ENCODE results near the gene AGAP1. TPM values are rescaled to one million over a fixed set of nuclear protein-coding genes. Genes with fewer than 3 reads are reported as not detected.

Gene AGAP1
- total and polyA plus RNA-seq, 9 donors = 5.7 to 32.2 (median 20.2) TPM

DNA sequence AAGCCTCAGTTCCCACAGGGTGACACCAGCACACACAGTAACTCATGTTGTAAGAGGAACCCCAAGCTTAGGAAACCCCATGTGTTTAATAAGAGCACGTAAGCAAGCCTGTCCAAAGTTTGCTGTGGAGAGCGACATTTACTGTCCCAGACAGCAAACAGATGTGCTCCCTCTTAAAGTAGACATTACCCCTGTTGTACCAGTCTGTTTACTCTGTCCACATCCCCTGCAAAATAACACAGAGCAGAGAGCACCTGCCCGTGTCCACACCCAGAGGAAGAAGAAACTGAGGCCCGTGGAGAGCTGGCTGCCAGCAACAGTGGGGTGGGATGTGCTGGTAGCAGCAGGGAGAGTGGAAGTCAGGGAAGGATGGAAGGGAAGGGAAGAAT is 430.8 kb downstream of the AGAP1 start:
- no peaks in the 10 kb centered on the region for H3K36me3 ChIP-seq
- intact Hi-C loops (cut with DNase I) = no loop called here
- WGBS, 3 donors = 92 to 97% (median 93%) methylated on average over 4 of the region's 4 CpGs
- no peak for DNase-seq
- H3K27ac ChIP-seq = no peak overlapping the region
- TF ChIP-seq POLR2A (IDR thresholded peaks at IDR 0.05) (no peak), EP300 (IDR thresholded peaks at IDR 0.05) (no peak)
- TF ChIP-seq, protein P1, sequence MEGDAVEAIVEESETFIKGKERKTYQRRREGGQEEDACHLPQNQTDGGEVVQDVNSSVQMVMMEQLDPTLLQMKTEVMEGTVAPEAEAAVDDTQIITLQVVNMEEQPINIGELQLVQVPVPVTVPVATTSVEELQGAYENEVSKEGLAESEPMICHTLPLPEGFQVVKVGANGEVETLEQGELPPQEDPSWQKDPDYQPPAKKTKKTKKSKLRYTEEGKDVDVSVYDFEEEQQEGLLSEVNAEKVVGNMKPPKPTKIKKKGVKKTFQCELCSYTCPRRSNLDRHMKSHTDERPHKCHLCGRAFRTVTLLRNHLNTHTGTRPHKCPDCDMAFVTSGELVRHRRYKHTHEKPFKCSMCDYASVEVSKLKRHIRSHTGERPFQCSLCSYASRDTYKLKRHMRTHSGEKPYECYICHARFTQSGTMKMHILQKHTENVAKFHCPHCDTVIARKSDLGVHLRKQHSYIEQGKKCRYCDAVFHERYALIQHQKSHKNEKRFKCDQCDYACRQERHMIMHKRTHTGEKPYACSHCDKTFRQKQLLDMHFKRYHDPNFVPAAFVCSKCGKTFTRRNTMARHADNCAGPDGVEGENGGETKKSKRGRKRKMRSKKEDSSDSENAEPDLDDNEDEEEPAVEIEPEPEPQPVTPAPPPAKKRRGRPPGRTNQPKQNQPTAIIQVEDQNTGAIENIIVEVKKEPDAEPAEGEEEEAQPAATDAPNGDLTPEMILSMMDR (IDR thresholded peaks at IDR 0.05) = no peak
- H3K9me3 ChIP-seq = no peaks in the 10 kb centered on the region
- no peaks in the 10 kb centered on the region for H3K27me3 ChIP-seq
- no peak overlapping the region for H3K4me3 ChIP-seq
- no peaks in the 10 kb centered on the region for H3K4me1 ChIP-seq (ENCODE audit: insufficient read depth)

DNA sequence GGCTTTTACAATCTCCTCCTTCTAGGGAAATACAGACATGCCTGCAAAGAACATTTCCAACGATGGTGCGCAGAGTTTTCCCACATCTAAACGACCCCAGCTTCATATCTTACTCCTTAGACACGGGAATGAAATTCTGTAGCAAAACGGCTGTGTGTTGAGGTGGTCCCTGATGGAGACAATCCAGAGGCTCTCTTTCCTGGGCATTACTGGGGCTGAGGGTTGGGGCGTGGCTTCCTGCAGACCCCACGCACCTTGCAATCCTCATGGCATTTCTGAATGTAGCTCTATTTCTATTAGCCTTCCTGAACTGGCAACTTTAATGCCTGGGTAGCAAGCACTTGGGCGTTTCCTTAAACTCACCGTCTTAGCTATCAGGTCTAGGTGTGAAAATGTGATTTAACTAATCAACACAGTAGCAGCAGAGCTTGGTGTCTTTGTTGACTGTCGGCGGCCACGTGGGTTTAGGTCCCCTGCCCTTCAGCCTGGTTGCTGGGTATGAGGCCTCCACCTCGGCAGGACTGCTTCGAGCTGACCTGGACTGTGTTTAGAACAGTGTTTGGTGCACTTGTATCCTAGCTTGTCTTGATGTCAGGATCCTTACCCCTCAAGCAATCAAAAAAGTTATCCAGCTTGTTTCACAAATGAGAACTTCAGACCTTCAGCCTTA is 431.5 kb downstream of the AGAP1 start:
- DNase-seq = no peak
- WGBS, 3 donors = 83 to 87% (median 84%) methylated on average over 14 of the region's 14 CpGs
- no peaks in the 10 kb centered on the region for H3K9me3 ChIP-seq
- H3K4me3 ChIP-seq = no peak overlapping the region
- H3K36me3 ChIP-seq = no peaks in the 10 kb centered on the region
- intact Hi-C loops (cut with DNase I) = no loop called here
- no peak overlapping the region for H3K27ac ChIP-seq
- TF ChIP-seq, protein P1 (IDR thresholded peaks at IDR 0.05) = no peak
- TF ChIP-seq POLR2A (IDR thresholded peaks at IDR 0.05) = no peak
- no peak for TF ChIP-seq EP300 (IDR thresholded peaks at IDR 0.05)
- H3K4me1 ChIP-seq (ENCODE audit: insufficient read depth) = no peaks in the 10 kb centered on the region
- no peaks in the 10 kb centered on the region for H3K27me3 ChIP-seq

DNA sequence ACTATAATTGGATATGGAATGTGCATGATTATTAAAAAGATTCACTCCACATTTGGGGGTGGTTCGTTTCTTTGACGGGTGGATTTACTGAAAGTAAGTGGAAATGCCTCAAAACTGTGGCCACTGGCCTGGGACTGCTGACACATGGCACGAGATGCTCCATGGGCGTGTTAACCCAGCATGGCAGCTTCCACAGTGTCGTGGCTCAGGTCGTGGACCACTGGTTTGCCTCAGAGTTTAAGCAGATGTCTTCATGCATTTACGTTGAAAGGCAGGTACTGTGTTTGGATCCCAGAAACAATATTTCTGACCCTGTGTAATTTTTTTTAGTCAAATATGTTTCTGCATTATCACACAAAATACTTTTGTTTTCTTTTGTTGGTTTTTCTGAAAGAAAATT is 432.4 kb downstream of the AGAP1 start:
- 87 to 88% (median 87%) methylated on average over 7 of the region's 7 CpGs for WGBS, 3 donors
- DNase-seq = no peak

DNA sequence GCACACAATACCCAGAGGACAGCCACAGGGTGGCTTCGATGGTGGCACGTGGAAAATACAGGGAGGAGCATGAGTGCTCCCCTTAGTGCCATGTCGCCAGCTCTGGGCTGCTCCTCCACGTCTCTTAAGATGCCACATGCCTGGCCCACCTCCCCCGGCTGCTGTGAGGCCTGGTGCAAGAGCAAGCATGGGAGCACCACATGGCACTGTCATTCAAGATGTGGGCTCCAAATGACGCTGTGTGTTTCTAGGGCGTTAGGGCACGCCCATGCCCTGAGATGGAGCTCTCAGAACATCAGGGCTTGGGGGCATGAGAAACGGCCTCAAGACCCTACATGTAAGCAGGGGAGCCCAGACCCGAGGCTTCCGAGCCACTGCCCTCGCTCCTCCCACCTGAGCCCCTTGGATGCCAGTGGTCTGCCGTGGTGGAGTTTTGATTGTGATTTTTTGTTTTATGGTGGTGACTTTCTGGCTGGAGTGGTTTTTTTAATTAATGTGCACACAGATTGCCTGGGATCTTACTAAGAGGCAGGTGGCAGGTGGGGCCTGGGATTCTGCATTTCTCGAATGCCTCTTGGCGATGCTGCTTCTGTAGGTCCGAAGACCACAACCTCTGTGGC is 435.0 kb downstream of the AGAP1 start:
- TF ChIP-seq POLR2A (IDR thresholded peaks at IDR 0.05) (no peak), EP300 (IDR thresholded peaks at IDR 0.05) (no peak)
- TF ChIP-seq, protein P1 (IDR thresholded peaks at IDR 0.05) = no peak
- intact Hi-C loops (cut with DNase I) = no loop called here
- H3K27me3 ChIP-seq = no peaks in the 10 kb centered on the region
- no peak overlapping the region for H3K27ac ChIP-seq
- H3K36me3 ChIP-seq = no peaks in the 10 kb centered on the region
- no peak overlapping the region for H3K4me3 ChIP-seq
- no peaks in the 10 kb centered on the region for H3K4me1 ChIP-seq (ENCODE audit: insufficient read depth)
- no peak for DNase-seq
- WGBS, 3 donors = 97 to 98% (median 98%) methylated on average over 16 of the region's 16 CpGs
- H3K9me3 ChIP-seq = no peaks in the 10 kb centered on the region

More for the DNA sequence above, 432.4 kb downstream of the AGAP1 start:
- intact Hi-C loops (cut with DNase I) = no loop called here
- Histone ChIP-seq H3K4me3 (no peak overlapping the region), H3K27ac (no peak overlapping the region), H3K9me3 (no peaks in the 10 kb centered on the region), H3K27me3 (no peaks in the 10 kb centered on the region), H3K4me1 (ENCODE audit: insufficient read depth) (no peaks in the 10 kb centered on the region), H3K36me3 (no peaks in the 10 kb centered on the region)
- TF ChIP-seq POLR2A (IDR thresholded peaks at IDR 0.05) = no peak
- TF ChIP-seq, protein P1 (IDR thresholded peaks at IDR 0.05) = no peak
- TF ChIP-seq EP300 (IDR thresholded peaks at IDR 0.05) = no peak
